NCI-H146 treated with DMSO at 0.1 percent for 48 hours (cell line): ENCODE data around the gene MORN4.
"Not testable (repeated sequence)": the region's sequence is repeated elsewhere in the genome, so short reads cannot be mapped to it uniquely, and the experiment has no call there.

ENCODE experiments used
- DNase-seq: peaks from one replicate; lab custom pipeline; 2025; ENCODE audit not compliant: unreplicated experiment; lab: John Stamatoyannopoulos, UW

Gene MORN4

GRCh38 chr10:97598407-97599271 is 34.7 kb downstream of the MORN4 start:
- DNase-seq = no peak

GRCh38 chr10:97597778-97598177 is 35.5 kb downstream of the MORN4 start:
- no peak for DNase-seq

GRCh38 chr10:97596101-97597082 is 36.9 kb downstream of the MORN4 start:
- DNase-seq = no peak

GRCh38 chr10:97593421-97593820 is 39.9 kb downstream of the MORN4 start:
- DNase-seq = no peak

GRCh38 chr10:97590748-97591495 is 42.4 kb downstream of the MORN4 start:
- DNase-seq = no peak

- no peak for DNase-seq
Measured at GRCh38 chr10:97590082-97590747, 43.1 kb downstream of the MORN4 start.

GRCh38 chr10:97589479-97589878 is 43.8 kb downstream of the MORN4 start, which contains the start of gene C10orf62:
Gene C10orf62 (plus strand): TSS chr10:97589721. CDS start chr10:97589898, 177 bp downstream.
- no peak for DNase-seq

GRCh38 chr10:97587183-97587582 is 46.1 kb downstream of the MORN4 start:
- no peak for DNase-seq

GRCh38 chr10:97585439-97585811 is 47.9 kb downstream of the MORN4 start:
- no peak for DNase-seq

GRCh38 chr10:97584798-97585438 is 48.4 kb downstream of the MORN4 start:
- DNase-seq = no peak

- DNase-seq = peak; percentile 3
Measured at GRCh38 chr10:97584060-97584797, 49.1 kb downstream of the MORN4 start, which contains the start of gene HOGA1. Gene HOGA1 (plus strand): TSS chr10:97584389. CDS start chr10:97584704, 315 bp downstream.

- no peak for DNase-seq
Measured at GRCh38 chr10:97583476-97583875, 49.8 kb downstream of the MORN4 start.

- no peak for DNase-seq
Measured at GRCh38 chr10:97582169-97582568, 51.1 kb downstream of the MORN4 start.

GRCh38 chr10:97580421-97581367 is 52.6 kb downstream of the MORN4 start:
- DNase-seq = no peak

- no peak for DNase-seq
Measured at GRCh38 chr10:97578171-97578844, 55.0 kb downstream of the MORN4 start.

GRCh38 chr10:97577701-97578100 is 55.6 kb downstream of the MORN4 start:
- no peak for DNase-seq

- not testable (repeated sequence) for DNase-seq
Measured at GRCh38 chr10:97576487-97576886, 56.8 kb downstream of the MORN4 start.
